GM21381 (cell line): Measurements from ENCODE around the gene ANO7.
"Not testable (repeated sequence)": the region's sequence is repeated elsewhere in the genome, so short reads cannot be mapped to it uniquely, and the experiment has no call there.

Experiments used
- ATAC-seq: cut with Tn5 transposase; IDR thresholded peaks from one replicate; pipeline ENCODE4 v1.9.1; 2021; ENCODE audit warnings: mild to moderate bottlenecking, moderate library complexity; ENCODE audit not compliant: unreplicated experiment

The ANO7 gene

DNA sequence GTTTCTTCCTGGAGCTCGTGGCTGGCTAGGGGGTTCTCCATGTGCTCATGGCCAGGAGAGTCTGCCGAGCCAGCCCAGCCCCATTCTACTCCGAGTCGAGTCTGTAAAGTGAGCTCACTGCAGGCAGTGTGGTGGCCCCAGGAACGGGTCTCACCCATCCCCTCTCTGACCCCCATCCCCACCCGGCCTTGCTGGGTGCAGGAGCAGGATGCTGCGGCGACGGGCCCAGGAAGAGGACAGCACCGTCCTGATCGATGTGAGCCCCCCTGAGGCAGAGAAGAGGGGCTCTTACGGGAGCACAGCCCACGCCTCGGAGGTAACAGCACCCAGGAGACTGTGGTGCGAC is 1.4 kb downstream of the ANO7 start:
- ATAC-seq, result no peak

DNA sequence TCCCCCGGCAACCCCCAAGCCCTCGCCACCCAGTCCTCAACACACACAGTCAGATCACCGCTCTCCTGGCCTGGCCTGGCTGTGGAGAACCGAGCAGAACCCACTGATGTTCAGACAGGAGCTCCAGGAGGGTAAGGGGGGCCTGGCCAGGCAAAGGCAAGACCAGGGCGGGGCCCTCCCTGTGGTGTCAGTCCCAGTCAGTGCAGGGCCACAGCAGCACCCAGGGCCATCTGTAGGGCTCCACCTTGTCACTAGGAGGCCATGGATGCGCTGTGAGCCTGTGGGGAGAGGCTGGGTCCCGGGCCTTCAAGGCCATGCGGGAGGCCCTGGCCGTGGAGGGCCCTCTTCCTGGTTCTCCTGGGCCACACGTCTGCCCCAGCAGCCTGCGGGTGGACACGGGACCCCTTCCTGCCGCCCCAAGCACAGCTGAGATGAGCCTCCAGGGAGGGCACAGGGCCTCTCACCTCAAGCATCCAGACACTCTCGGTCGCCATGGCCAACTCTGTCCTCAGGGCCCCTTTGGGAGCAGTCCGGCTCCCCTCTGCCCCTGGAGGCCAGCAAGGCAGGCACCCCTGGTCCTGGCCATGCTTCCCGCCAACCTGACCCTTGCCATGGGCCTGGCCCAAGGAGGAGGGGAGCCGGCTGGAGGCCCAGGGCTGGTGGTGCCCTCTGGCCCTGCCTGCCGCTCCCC is 2.0 kb downstream of the ANO7 start:
- no peak for ATAC-seq

DNA sequence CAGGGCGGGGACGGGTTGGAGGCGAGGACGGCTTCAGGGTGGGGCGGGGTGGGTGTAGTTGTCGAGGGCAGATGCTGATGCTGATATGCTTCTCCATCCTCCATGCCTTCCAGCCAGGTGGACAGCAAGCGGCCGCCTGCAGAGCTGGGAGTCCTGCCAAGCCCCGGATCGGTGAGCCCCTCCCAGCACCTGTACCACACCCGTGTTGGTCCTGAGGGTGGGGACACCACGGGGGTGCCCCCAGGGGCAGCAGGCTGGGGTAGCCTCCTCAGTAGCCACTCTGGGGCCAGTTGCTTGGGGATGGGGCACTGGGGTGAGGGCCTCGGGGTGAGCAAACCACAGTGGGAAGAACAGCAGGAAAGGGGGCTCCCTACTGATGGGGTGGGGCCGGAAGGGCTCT is 2.6 kb downstream of the ANO7 start:
- no peak for ATAC-seq

DNA sequence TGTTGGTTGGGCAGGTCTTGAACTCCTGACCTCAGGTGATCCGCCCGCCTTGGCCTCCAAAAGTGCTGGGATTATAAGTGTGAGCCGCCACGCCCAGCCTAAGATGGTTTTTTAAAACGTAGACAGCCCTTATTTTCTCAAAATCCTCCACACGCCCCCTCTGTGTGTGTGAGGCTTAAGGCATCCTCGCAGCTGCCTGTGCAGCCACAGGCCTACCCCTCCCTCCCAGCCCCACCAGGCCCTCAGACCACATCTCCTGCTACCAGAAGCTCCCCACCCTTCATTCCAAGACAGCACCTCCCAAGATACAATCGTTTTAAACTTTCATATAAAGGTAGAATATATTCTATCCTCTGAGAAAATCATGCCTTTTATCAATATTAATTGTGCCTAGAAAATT is 4.8 kb downstream of the ANO7 start:
- ATAC-seq, result no peak

DNA sequence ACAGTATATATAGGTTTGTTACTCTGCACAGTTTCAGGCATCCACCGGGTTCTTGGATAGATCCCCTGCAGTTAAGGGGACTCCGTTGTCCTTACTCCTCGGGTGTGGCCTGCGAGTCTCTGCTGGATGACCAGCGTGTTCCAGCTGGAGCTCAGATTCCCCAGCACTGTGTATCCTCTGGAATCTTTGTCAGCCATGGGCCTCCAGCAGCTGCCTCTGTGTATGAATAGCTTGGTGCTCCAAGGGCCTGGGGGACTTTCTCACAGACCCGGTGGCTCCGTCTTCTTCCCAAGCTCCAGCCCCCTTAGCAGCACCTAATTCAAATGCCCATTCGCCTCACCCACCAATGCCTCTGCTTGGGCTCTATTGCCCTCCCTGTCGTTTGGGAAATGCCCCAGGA is 6.3 kb downstream of the ANO7 start:
- ATAC-seq, result no peak

DNA sequence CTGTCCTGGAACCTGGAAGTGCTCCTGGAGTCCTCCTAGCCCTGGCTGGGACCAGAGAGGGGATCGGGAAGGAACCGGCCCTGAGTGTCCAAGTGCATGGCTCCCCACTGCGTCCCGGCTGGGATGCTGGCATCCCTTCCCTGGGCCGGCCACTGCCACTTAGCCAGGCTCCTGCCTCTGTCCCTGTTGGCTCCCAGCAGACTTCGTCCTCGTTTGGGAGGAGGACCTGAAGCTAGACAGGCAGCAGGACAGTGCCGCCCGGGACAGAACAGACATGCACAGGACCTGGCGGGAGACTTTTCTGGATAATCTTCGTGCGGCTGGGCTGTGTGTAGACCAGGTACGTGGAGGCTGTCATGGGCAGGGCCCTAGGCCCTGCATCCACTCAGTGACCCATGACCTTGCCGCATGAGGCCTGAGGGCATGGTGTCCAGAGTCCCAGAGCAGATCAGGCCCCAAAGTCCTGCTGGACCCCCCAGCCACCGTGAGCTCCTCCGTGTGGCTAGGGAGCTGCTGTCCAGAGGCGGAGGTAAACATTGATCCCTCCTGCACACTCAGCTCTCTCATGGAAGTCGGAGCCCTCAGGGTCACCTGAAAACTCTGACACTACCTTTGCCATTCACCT is 7.1 kb downstream of the ANO7 start:
- no peak for ATAC-seq

DNA sequence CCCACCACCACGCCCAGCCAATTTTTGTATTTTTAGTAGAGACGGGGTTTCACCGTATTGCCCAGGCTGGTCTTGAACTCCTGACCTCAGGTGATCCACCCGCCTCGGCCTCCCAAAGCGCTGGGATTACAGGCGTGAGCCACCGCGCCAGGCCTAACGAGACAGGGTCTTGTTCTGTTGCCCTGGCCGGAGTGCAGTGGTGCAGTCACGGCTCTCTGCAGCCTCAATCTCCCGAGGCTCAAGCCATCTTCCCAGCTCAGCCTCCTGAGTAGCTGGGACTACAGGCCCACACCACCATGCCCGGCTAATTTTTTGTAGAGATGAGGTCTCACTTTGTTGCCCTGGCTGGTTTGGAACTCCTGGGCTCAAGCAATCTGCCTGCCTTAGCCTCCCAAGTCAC is 8.8 kb downstream of the ANO7 start:
- ATAC-seq, result not testable (repeated sequence)

DNA sequence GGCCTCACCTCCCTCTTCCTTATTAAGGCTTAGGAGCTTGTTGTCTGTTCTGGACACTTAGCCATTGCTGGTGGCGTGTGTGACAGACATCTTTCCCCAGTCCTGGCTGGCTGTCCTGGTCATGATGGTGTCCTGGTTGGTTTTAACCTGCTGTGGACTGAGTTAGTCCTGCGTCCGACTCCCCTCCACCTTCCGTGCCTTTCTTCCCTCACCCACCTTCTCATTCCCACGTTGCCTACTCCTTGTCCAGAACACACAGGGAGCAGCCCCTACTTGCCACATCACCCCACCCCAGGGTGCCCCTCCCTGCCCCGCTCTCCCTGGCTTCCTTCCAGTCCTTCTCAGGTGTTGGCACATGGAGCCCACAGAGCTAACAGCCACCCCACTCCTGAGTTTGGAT is 9.5 kb downstream of the ANO7 start:
- no peak for ATAC-seq

DNA sequence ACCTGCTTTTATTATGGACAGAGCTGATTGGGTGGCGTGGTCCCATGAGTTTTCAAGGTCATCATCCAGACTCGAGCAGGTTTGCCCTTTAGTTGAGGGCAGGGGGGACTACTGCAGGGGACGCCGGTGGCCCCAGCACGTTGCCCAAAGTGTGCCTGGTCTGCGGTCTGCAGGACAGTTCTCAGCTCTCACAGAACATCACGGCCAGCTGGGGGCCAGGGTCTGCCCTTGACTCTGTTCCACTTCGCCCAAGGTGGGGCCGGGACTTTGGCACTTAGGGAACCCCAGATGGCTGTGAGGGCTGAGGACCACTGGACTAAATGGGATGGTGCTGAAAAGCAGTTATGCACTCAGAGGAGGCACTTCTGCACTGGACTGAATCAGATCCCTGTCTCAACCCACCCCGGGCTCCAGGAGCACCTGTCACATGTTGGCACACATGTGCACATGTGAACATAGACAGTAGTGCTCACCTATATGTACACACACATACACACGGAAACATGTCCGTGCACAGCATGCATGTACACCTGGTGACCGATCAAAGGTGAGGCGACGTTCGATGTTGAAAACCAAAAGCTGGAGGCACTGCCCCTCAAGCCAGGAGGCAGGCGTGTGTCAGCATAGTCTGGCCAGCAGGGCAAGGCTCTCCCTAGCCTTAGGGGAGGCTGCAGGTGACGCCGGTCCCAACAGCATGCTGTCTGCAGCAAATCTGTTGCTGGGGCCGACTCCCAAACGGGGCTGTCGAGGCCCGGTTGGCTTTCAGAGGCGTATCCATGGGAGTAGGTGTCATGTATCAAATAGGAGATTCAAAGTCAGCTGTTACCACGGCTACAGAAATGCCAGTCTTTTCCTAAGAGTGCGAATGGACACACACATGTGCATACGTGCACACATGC is 10.2 kb downstream of the ANO7 start:
- no peak for ATAC-seq

DNA sequence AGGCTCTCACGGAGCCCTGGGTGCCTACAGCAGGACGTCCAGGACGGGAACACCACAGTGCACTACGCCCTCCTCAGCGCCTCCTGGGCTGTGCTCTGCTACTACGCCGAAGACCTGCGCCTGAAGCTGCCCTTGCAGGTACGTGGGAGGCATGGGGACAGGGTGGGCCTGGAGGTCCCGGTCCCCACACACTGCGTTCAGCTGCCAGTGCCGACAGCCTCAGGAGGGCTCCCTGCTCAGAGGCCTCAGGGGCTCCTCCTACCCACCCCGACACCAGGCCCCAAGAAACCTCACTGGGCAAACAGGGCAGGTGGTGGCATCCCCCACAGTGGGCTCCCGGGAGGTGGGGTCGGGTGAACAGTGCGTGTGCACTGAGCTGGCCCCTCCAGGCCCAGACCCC is 10.8 kb downstream of the ANO7 start:
- no peak for ATAC-seq

DNA sequence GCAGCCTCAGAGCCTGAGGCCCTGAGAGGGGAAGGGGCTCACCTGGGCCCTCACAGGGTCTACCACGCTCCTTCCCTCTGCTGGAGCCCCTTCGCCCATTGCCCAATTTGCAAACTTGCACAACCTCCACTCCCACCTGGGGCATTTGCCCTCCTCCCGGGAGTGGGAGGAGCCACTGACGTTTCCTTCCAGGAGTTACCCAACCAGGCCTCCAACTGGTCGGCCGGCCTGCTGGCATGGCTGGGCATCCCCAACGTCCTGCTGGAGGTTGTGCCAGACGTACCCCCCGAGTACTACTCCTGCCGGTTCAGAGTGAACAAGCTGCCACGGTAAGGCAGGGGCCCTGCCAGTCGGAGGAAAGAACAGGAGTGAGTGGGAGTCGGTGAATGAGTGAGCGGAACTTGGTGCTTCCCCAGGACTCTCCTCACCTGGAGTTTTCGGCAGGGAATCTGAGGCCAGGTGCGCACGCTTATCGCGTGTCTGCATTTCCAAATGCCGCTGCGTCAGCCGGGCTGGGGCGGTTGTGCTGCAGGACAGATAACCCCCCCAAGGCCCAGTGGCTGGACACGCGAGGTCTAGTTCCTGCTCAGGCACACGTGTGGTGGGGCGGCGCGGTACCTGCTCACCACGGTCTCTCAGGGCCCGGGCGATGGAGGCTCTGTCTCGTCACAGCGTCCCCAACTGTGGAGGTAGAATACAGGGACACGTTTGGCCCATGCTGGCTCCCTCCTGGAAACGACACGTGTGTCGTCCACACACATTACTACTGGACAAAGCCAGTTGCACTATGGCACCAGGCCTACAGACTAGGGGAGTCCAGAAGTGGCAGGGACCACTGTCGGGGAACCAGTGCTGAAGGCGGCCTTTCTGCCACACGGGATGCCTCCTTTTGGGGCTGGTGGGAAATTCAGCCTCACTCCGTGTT is 11.7 kb downstream of the ANO7 start:
- ATAC-seq, result no peak

DNA sequence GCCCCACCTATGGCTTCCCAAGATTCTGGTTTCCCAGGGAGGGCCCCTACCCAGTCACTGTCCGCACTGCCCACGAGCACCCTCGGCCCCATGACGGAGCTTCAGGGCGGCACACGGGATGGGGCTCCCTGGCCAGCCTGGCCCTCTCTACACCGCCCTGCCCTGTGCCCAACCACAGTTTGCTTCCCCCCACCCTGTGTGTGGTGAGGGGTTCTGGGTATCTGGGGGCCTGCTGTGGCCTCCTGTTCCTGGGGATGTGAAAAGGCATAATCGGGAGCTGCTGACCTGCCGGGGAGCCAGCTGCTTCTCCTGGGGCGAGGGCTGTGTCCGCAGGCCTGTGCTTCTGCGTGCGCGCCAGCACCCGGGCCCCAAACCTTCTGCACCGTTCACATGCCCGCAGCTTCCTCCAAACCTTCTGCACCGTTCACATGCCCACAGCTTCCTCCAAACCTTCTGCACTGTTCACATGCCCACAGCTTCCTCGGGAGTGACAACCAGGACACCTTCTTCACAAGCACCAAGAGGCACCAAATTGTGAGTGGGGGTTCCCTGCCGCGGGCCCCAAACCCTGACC is 12.4 kb downstream of the ANO7 start:
- no peak for ATAC-seq

DNA sequence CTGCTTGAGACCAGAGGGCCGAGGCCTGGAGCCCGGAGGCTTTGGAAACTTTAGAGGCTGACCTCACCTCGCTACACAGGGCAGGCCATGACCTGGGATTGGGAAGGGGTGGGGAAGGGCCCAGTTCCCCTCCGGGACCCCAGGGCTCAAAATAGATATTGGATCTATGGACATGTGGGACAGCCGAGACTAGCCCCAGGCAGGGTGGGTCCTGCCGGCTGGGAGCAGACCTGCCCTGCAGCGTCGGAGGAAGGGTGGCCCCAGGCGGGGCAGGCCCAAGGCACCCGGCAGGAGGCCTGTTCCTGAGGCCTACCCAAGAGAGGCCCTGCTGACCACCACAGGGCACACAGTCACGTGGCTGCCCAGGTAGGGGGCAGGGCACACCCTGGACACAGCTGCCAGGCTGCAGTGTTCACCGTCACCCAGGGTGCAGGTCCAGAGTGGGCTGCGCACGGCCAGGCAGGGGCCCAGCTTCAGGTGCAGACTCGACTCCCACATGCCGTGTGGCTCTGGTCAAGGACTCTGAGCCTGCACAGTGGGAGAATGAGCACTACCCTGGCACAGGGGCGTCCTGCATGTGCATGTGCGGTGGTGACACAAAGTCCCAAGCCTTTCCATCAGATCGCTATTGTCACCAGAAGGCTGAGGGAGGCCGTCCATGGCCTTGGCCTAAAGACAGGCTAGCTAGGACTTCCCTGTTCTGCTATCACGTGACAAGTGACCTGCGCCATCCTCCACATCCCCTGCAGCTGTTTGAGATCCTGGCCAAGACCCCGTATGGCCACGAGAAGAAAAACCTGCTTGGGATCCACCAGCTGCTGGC is 13.2 kb downstream of the ANO7 start:
- no peak for ATAC-seq

DNA sequence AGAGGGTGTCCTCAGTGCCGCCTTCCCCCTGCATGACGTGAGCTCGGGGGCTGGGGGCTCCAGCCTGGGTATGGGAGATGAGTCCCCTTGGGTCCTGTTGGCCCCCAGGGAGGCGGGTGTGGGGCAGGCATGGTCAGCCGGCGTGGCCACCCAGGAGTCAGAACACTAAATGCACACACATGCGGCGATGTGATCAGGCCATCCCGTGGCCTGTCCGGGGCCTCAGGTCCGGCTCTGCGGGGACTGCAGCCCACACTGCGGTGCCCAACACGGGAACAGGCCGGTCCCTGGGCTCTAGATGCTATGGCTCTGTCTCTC is 13.8 kb downstream of the ANO7 start:
- no peak for ATAC-seq

DNA sequence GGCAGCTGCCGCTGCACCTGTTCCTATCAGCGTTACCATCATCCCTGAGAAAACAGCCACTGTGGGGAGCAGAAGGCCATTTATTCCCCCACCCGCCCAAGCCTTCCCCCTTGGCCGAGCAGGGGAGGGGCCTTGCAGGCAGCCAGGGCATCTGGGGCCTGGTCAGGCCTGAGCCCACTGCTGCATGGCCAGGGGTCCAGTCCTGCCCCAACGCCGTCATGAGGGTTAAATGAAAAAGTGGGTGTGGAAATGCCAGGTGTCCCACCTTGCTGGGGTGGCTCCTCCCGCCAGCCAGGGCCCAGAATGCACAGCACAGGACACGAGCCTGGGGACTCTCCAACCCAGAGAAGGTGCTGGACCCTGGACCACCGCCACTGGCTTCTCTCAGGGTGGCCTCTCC is 14.2 kb downstream of the ANO7 start:
- ATAC-seq, result no peak

DNA sequence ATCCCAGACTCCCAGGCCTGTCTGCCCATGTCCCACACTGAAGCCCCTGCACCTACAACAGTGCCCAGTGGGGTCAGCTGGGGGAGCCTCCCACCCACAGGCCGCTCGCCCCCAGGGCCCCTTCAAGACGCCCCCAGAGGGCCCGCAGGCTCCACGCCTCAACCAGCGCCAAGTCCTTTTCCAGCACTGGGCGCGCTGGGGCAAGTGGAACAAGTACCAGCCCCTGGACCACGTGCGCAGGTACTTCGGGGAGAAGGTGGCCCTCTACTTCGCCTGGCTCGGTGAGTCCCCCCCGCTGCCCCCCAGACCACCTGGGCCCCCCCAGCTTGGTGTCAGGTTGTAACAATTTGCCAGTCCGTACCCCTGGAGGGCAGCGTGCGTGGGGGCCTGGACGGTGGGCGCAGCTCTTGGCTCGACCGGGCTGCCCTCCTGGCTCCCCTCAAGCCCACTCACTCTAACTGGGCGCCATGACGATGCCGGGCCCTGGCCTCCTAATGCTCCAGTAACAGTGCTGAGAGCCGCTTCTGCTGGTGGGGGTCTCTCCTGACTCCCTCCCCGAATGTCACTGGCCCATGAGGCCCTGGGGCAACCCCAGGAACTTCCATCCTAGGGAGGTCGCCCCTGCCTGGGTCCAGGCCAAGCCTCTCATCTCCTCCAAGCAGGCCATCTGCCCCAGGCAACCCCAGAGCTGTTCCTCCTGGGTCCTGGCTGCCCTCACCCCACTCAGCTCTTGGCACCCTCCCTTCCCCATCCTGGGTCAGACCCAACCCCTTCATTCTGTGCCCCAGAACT is 14.9 kb downstream of the ANO7 start:
- no peak for ATAC-seq

DNA sequence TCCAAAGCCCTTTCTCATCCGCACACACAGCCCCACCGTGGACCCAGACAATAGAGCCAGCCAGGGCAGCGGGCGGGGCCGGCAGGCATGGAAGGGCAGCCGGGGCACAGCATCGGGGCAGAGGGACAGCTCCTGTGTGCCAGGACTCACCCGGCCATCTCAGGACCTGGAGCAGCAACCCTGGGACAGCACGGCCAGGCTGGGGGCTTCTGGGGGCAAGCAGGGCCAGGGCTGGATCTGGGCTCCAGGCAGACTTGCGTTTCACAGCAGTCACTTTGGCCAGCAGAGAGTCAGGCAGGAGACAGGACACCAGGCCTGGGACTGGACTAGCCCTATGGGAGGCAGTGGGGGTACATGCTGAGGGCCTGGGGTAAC is 15.5 kb downstream of the ANO7 start:
- ATAC-seq, result no peak

DNA sequence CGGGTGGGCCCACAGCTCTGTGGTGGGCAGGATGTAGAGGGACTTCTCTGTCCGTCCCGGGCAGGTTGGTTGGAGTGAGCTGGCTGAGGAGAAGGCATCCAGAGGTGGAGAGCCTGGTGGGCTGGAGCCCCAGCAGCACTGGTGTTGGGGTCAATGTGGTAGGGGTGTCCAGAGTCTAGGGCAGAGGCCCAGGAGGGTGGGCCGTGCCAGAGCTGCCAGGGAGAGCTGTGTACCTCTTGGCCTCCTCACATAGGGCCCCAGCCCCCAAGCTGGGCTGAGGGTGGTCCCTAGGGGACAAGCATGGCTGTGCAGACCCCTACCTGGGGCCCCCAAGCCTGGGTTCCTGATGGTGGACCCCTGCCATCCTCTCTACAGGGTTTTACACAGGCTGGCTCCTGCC is 16.0 kb downstream of the ANO7 start:
- no peak for ATAC-seq

DNA sequence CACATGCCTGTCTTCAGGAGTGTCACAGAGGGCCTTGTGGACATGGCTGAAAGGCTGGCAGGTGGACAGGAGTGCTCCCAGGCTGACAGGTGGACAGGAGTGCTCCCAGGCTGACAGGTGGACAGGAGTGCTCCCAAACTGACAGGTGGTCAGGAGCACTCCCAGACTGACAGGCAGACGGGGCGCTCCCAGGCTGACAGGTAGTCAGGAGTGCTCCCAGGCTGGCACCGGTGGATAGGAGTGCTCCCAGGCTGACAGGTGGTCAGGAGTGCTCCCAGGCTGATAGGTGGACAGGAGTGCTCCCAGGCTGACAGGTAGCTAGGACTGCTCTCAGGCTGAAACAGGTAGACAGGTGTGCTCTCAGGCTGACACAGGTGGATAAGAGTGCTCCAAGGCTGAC is 16.6 kb downstream of the ANO7 start:
- ATAC-seq, result no peak
